Lower leg skin (tissue), 4 donors: ENCODE data around the gene TTYH3. TPM values are rescaled to one million over a fixed set of nuclear protein-coding genes. Genes with fewer than 3 reads are reported as not detected.

Experiments used
- DNase-seq, 2 donors: peaks; one replicate each; pipeline ENCODE4 v3.0.0-alpha.2; 2019; ENCODE audit warnings: low spot score in 2 of 2
- H3K4me3 ChIP-seq: fragments of 200-600 bp; sonication (generic); 2 replicates; pipeline ENCODE4 v1.5.1; 2017; ENCODE audit warnings: mild to moderate bottlenecking, low read depth; ENCODE audit not compliant: poor library complexity, severe bottlenecking
- POLR2A ChIP-seq, 2 donors: fragments of 450-650 bp; IDR thresholded peaks; one replicate each; pipeline ENCODE4 v1.6.1; 2016 to 2017; ENCODE audit warnings: antibody characterized with exemption in 2 of 2, mild to moderate bottlenecking in 1 of 2, moderate library complexity in 1 of 2
- WGBS, 2 donors: methylation state at CpG; one replicate each; pipeline ENCODE4 v1.1.5; 2018; 5-methylcytosine and 5-hydroxymethylcytosine counted together
- intact Hi-C: fragments of 100-400 bp; cut with DNase I; formaldehyde crosslinking; loops from one replicate; pipeline ENCODE4 v1.15.0; 2023; ENCODE audit warnings: low total_unique reads
- total RNA-seq, 4 donors: library from RNA; depleted of rRNA; stranded (reverse); fragments of >200 nt; gene quantifications; one replicate each; pipeline ENCODE4 v1.1.0, GENCODE V29; 2016
- TF ChIP-seq, protein P1 (sequence below), 3 donors: fragments of 450-650 bp; IDR thresholded peaks; one replicate each; pipeline ENCODE4 v1.5.1; 2016; ENCODE audit warnings: antibody characterized with exemption in 3 of 3, mild to moderate bottlenecking in 3 of 3, moderate library complexity in 2 of 3

TTYH3 gene
- total RNA-seq, 4 donors from 2014 or later, result 7.9 to 18.0 (median 13.9) TPM

DNA sequence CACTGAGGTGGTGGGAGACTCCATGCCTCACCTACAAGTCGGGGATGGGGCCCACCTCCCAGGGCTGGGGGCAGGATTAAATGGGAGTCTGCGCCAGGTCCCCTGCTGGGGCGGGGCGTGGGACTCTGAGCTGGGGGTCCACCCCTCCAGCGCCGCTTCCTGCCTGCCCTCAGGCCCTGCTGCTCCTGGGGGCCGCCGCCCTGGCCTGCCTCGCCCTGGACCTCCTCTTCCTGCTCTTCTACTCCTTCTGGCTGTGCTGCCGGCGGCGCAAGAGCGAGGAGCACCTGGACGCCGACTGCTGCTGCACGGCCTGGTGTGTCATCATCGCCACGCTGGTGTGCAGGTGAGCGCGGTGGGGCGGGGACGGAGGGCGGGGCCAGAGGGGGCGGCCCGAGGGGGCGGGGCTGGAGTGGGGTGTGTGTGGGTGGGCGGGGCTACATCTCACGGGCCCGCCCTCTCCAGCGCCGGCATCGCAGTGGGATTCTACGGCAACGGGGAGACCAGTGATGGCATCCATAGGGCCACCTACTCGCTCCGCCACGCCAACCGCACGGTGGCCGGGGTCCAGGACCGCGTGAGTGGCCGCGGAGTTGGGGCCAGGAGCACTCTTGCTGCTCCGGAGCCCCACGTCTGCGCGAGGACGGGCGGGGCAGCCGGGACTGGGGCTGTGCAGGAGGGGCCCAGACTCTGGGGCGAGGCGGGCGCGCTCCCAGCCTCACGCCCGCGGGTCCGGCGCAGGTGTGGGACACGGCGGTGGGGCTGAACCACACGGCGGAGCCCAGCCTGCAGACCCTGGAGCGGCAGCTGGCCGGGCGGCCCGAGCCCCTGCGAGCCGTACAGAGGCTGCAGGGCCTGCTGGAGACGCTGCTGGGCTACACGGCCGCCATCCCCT lies 15.1 kb downstream of the TTYH3 start:
- 81 to 88% methylated on average over 42 to 58 of the region's 73 CpGs for WGBS, 2 donors
- DNase-seq, result no peak
- TF ChIP-seq, protein P1, sequence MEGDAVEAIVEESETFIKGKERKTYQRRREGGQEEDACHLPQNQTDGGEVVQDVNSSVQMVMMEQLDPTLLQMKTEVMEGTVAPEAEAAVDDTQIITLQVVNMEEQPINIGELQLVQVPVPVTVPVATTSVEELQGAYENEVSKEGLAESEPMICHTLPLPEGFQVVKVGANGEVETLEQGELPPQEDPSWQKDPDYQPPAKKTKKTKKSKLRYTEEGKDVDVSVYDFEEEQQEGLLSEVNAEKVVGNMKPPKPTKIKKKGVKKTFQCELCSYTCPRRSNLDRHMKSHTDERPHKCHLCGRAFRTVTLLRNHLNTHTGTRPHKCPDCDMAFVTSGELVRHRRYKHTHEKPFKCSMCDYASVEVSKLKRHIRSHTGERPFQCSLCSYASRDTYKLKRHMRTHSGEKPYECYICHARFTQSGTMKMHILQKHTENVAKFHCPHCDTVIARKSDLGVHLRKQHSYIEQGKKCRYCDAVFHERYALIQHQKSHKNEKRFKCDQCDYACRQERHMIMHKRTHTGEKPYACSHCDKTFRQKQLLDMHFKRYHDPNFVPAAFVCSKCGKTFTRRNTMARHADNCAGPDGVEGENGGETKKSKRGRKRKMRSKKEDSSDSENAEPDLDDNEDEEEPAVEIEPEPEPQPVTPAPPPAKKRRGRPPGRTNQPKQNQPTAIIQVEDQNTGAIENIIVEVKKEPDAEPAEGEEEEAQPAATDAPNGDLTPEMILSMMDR (IDR thresholded peaks at IDR 0.05), result no peak
- no peak for TF ChIP-seq POLR2A (IDR thresholded peaks at IDR 0.05)
- intact Hi-C loops, result no loop called here
- no peak overlapping the region for H3K4me3 ChIP-seq

DNA sequence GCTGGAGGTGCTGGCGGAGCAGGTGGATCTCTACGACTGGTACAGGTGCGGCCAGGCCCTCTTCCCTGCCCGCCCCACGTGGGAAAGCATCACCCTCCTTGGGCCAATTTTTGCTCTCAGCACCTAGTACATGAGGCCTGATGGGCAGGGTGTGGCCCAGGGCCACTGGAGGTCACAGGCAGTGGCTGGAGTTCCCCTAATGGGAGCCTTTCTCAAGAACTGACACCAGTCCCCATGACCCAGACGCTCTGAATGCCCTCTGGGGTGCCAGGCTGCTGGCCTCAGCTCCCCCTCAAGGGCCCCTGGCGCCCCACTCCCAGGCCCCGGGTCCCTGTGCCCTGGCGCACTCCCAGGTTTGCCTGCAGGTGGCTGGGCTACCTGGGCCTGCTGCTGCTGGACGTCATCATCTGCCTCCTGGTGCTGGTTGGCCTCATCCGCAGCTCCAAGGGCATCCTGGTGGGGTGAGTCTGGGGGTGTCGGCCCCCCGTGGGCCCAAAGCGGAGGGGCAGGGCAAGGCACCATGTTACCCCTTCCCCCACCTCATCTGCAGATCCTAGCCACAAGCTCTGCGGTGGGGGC lies 15.9 kb downstream of the TTYH3 start:
- WGBS, 2 donors, result 82 to 96% methylated on average over 13 of the region's 15 CpGs
- no peak for TF ChIP-seq POLR2A (IDR thresholded peaks at IDR 0.05)
- no peak overlapping the region for H3K4me3 ChIP-seq
- no peak for DNase-seq
- intact Hi-C loops, result no loop called here

DNA sequence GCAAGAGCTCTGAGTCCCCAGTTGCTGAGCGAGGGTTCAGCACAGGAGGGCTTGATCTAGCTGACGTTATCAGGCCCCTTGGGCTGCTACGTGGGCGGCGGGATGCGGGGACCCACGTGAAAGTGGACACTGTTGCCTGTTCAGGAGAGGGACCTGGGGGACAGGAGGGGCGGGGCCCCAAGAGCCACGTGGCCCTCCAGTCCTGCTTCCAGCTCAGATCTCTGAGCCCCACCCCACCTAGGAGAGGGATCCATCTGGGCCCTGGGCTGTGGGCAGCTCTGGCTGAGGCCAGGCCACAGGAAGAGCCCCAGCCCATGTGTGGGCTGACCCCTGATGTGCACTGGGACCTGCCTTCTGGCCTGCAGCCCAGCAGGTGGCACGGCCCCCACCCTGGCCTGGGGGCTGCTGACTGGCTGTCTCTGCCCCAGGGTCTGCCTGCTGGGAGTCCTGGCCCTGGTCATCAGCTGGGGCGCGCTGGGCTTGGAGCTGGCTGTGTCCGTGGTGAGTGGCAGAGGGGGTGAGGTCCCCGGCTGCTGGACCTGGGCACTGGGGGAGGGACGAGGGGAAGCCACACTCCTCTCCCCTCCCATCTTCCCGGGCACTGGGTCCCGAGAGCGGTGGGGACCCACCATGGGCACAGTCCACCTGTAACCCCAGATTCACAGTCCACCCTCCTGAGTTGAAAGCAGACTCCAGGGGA lies 17.5 kb downstream of the TTYH3 start:
- intact Hi-C loops, result no loop called here
- TF ChIP-seq, protein P1 (IDR thresholded peaks at IDR 0.05), result no peak
- TF ChIP-seq POLR2A (IDR thresholded peaks at IDR 0.05), result no peak
- no peak for DNase-seq
- 85 to 87% methylated on average over 12 to 14 of the region's 18 CpGs for WGBS, 2 donors
- H3K4me3 ChIP-seq, result no peak overlapping the region

DNA sequence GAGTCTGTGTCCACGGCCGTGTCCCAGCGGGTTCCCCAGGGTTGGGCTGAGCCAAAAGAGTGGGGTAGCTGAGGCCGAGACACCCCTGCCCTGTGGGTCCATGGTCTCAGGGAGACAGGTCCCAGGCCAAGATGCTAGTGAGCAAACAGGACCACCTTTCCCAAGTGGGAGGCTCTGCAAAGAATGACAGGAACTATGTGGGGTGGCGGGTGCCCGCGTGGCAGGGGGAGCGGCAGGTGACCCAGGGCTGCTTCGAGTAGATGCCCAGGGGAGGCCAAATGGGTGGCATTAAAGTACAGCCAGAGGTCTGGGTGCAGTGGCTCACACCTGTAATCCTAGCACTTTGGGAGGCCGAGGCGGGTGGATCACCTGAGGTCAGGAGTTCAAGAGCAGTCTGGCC lies 18.2 kb downstream of the TTYH3 start:
- no peak for DNase-seq
- 95% methylated on average over 11 of the region's 11 CpGs for WGBS, 2 donors
- H3K4me3 ChIP-seq, result no peak overlapping the region
- TF ChIP-seq, protein P1 (IDR thresholded peaks at IDR 0.05), result no peak
- TF ChIP-seq POLR2A (IDR thresholded peaks at IDR 0.05), result no peak
- intact Hi-C loops, result no loop called here

DNA sequence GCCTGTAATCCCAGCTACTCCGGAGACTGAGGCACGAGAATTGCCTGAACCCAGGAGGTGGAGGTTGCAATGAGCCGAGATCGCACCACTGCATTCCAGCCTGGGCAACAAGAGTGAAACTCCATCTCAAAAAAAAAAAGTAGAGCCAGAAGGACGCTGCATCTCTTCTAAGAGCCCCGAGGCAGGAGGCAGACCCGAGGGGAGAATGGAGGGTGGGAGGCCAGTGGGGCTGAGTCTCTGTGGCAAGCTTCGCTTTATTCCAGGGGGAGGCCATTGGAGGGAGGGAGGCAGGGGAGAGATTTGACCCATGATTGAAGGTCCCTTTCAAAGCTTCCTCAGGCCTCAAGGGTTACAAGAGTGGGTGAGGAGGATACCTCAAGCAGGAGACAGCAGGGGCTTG lies 18.7 kb downstream of the TTYH3 start:
- intact Hi-C loops, result no loop called here
- TF ChIP-seq, protein P1 (IDR thresholded peaks at IDR 0.05), result no peak
- TF ChIP-seq POLR2A (IDR thresholded peaks at IDR 0.05), result no peak
- WGBS, 2 donors, result 72 to 90% methylated on average over 8 of the region's 8 CpGs
- DNase-seq, result no peak
- H3K4me3 ChIP-seq, result no peak overlapping the region

DNA sequence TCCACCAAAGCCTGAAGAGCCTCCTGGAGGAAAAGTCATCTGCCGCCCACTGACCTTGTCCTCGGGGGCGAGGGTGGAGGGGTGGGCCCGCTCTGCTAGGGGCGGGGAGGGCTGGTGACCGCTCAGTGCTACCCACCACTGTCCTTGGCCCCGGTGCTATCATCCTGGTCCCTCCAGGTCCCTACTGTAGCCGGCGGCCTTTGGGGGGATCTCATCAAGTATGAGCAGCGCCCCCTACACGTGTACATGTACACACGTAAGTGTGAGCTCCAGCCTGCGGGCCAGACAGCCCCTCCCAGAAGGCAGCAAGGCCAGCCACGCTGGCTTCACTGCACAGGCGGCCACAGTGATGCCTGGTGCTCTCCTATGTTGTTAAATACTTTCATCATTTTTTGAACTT lies 19.6 kb downstream of the TTYH3 start:
- intact Hi-C loops, result no loop called here
- DNase-seq, result no peak
- WGBS, 2 donors, result 73 to 90% methylated on average over 15 of the region's 15 CpGs
- no peak overlapping the region for H3K4me3 ChIP-seq
- no peak for TF ChIP-seq POLR2A (IDR thresholded peaks at IDR 0.05)
- TF ChIP-seq, protein P1 (IDR thresholded peaks at IDR 0.05), result no peak
